Muscle layer of colon (tissue), 2 donors: ENCODE measurements around the gene NACC2.
"Not testable (repeated sequence)": the region's sequence is repeated elsewhere in the genome, so short reads cannot be mapped to it uniquely, and the experiment has no call there.

Source experiments
- H3K27ac ChIP-seq: one replicate; pipeline ENCODE4 v1.7.0; 2013; ENCODE audit warnings: low read depth, mild to moderate bottlenecking, low read length, moderate library complexity
- H3K27me3 ChIP-seq, 2 donors: one replicate each; pipeline ENCODE4 v1.7.0; 2013; ENCODE audit warnings: low read length in 2 of 2, mild to moderate bottlenecking in 2 of 2; ENCODE audit not compliant: insufficient read depth in 2 of 2, control insufficient read depth in 1 of 2
- H3K36me3 ChIP-seq: one replicate; pipeline ENCODE4 v1.7.0; 2013; ENCODE audit warnings: mild to moderate bottlenecking, low read length; ENCODE audit not compliant: insufficient read depth
- H3K4me1 ChIP-seq: one replicate; pipeline ENCODE4 v1.7.0; 2013; ENCODE audit warnings: mild to moderate bottlenecking, low read length; ENCODE audit not compliant: insufficient read depth
- H3K4me3 ChIP-seq, 2 donors: one replicate each; pipeline ENCODE4 v1.7.0; 2013; ENCODE audit warnings: low read length in 2 of 2, low read depth in 1 of 2, mild to moderate bottlenecking in 1 of 2, moderate library complexity in 1 of 2
- H3K9ac ChIP-seq: one replicate; pipeline ENCODE4 v1.7.0; 2013; ENCODE audit warnings: low read length
- H3K9me3 ChIP-seq: one replicate; pipeline ENCODE4 v1.7.0; 2013; ENCODE audit warnings: mild to moderate bottlenecking, low read length
- donor health status: abdominal sarcoma.
- donor health status: Adenocarcinoma of cecum.

Gene NACC2

DNA sequence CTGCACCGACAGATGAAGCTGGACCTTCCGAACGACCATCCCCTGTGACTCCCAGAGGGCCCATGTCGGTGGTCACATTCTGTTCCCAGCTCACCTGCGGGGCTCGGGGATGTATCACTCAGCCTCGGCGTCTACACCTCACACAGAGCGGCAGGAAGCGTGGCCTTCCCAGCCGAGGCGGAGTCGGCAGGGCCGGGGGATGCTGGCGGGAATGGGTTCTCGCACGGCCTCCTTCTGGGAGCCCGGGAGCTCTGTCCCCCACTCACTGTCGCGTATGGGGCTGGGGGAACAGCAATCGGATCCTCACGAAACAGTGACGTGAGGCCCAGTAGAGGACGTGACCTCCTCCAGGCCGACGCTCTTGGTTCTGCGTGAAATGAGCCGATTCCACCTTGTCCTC is 20.4 kb downstream of the NACC2 start:
- no peak overlapping the region for H3K9ac ChIP-seq
- peaks cover 36% of the 10 kb centered on the region for H3K4me1 ChIP-seq
- H3K27ac ChIP-seq, result no peak overlapping the region
- no peaks in the 10 kb centered on the region for H3K27me3 ChIP-seq
- H3K9me3 ChIP-seq, result no peaks in the 10 kb centered on the region
- no peaks in the 10 kb centered on the region for H3K36me3 ChIP-seq
- no peak overlapping the region for H3K4me3 ChIP-seq

DNA sequence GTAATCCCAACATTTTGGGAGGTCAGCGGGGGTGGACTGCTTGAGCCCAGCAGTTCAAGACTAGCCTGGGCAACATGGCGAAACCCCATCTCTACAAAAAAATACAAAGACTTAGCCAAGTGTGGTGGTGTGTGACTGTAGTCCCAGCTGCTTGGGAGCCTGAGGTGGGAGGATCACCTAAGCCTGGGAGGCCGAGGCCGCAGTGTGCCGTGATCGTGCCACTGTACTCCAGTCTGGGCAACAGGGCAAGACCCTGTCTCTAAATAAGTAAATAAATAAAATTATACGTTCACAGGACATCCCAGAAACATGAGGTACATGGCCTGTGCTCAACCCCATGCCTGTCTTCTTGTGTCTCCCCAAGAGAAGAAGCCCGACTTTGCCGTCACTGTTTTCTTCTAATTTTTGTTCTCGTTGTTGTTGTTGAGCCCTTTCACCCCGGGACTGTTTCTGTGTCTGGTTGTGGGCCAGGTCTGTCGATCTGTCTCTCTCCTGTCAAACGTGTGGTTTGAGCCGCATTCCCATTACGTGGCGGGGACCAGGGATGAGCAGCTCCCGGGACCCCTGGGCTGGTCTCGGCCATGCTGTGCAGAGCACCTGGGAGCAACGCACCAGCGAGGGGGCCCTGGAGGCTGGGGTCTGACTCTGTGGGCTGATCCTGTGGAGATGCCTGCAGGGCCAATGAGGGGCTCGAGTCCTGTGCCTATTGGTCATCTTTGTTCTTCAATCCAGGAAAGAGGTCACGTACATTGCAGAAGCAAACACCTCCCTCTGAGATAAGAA is 32.2 kb downstream of the NACC2 start:
- no peak overlapping the region for H3K4me3 ChIP-seq
- H3K36me3 ChIP-seq, result peaks cover 4% of the 10 kb centered on the region
- H3K4me1 ChIP-seq, result peaks cover 45% of the 10 kb centered on the region
- H3K27me3 ChIP-seq, result no peaks in the 10 kb centered on the region
- H3K9ac ChIP-seq, result no peak overlapping the region
- H3K9me3 ChIP-seq, result no peaks in the 10 kb centered on the region
- H3K27ac ChIP-seq, result no peak overlapping the region

GRCh38 chr9:136061916-136062315 is 33.2 kb downstream of the NACC2 start:
- H3K4me1 ChIP-seq, result peaks cover 52% of the 10 kb centered on the region
- H3K9me3 ChIP-seq, H3K9ac ChIP-seq, H3K27me3 ChIP-seq, H3K36me3 ChIP-seq, H3K4me3 ChIP-seq, H3K27ac ChIP-seq: not testable (repeated sequence)

DNA sequence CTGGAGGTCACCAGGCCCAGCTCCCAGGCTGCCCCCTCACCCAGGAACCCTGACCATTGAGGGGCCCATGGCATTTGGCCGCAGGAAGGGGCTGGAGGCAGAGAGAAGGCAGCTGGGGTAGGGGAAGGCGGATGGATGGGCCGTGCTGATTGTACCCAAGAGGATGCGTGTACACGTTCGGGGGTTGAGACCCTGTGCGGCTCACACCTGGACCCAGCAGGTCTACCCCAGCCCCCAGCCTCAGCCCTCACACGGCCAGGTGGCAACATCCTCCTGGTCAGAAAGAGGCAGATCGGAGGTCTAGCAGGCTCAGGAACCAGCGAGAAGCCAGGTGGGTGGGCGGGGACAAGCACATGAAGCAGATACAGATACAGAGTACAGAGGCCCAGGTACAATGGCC is 33.7 kb downstream of the NACC2 start:
- Histone ChIP-seq H3K9me3 (no peaks in the 10 kb centered on the region), H3K36me3 (peaks cover 4% of the 10 kb centered on the region), H3K27me3 (no peaks in the 10 kb centered on the region), H3K9ac (no peak overlapping the region), H3K27ac (no peak overlapping the region), H3K4me3 (no peak overlapping the region), H3K4me1 (peaks cover 57% of the 10 kb centered on the region)

DNA sequence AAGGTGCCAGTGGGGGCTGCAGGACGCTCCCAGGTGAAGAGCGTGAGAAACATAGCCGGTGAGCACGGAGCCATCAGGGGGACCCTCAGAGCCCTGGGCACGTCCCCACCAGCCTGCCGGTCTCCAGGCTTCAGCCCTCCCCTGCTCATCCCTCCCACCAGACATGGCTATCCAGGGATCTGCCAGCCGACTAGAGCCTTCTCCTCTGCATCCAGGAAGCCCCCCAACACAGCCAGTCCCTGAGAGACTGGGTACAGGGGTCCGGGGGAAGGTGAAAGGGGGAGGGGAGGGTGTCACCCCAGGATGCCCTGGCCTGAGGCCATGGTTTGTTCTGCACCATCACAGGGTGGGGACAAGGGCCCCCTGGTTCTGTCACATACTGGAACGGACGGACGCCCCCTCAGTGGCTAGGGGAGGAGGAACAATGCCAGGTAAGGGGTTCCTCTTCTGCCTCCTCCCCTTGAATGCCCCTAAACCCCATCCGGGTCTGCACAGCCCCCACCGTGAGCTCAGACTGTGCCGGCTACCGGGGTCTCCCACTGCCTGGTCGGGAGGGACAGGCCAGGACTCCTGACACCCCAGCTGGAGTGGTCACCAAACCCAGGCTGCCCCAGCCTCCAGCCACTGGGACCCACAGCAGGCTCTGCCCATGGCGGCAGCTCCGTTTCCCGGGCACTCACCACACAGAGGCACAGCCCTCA is 34.3 kb downstream of the NACC2 start:
- no peaks in the 10 kb centered on the region for H3K9me3 ChIP-seq
- no peak overlapping the region for H3K9ac ChIP-seq
- H3K27me3 ChIP-seq, result no peaks in the 10 kb centered on the region
- H3K4me1 ChIP-seq, result peaks cover 63% of the 10 kb centered on the region
- peaks cover 4% of the 10 kb centered on the region for H3K36me3 ChIP-seq
- no peak overlapping the region for H3K4me3 ChIP-seq
- no peak overlapping the region for H3K27ac ChIP-seq

GRCh38 chr9:136059851-136060670 is 35.0 kb downstream of the NACC2 start:
- Histone ChIP-seq H3K4me3 (no peak overlapping the region), H3K27ac (no peak overlapping the region), H3K4me1 (peaks cover 71% of the 10 kb centered on the region), H3K36me3 (peaks cover 4% of the 10 kb centered on the region), H3K27me3 (no peaks in the 10 kb centered on the region), H3K9me3 (no peaks in the 10 kb centered on the region), H3K9ac (no peak overlapping the region)

DNA sequence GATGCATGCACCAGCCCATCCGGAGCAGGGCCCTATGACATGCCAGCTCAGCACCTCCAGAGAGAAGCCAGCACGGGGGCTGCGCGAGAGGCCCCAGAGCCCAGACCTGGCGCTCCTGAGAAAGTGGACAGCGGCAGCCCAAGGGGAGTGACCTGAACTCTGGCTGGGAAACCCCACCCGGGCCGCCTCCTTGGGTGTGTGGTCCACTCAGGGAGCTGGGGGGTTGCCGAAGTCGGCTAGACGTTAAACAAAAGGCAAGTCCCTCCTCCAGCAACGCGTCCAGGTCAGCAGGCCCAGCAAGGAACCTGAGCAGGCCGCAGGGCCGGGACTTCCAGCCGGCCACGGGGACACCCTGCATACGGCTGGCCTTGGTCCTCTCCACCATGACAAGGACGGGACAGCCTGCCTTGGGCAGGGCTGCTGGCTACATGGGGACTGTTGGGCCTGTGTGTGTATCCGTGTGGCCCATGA is 35.7 kb downstream of the NACC2 start:
- no peaks in the 10 kb centered on the region for H3K9me3 ChIP-seq
- peaks cover 4% of the 10 kb centered on the region for H3K36me3 ChIP-seq
- no peaks in the 10 kb centered on the region for H3K27me3 ChIP-seq
- no peak overlapping the region for H3K9ac ChIP-seq
- no peak overlapping the region for H3K4me3 ChIP-seq
- no peak overlapping the region for H3K27ac ChIP-seq
- H3K4me1 ChIP-seq, result peaks cover 77% of the 10 kb centered on the region

GRCh38 chr9:136058801-136059302 is 36.2 kb downstream of the NACC2 start:
- Histone ChIP-seq H3K9ac (no peak overlapping the region), H3K36me3 (peaks cover 4% of the 10 kb centered on the region), H3K4me3 (no peak overlapping the region), H3K4me1 (peaks cover 82% of the 10 kb centered on the region), H3K27ac (no peak overlapping the region), H3K27me3 (no peaks in the 10 kb centered on the region), H3K9me3 (no peaks in the 10 kb centered on the region)

GRCh38 chr9:136058084-136058483 is 37.0 kb downstream of the NACC2 start:
- H3K4me1 ChIP-seq, result peaks cover 90% of the 10 kb centered on the region
- no peak overlapping the region for H3K27ac ChIP-seq
- H3K4me3 ChIP-seq, result no peak overlapping the region
- no peaks in the 10 kb centered on the region for H3K27me3 ChIP-seq
- peaks cover 4% of the 10 kb centered on the region for H3K36me3 ChIP-seq
- no peaks in the 10 kb centered on the region for H3K9me3 ChIP-seq
- H3K9ac ChIP-seq, result no peak overlapping the region

- no peak overlapping the region for H3K9ac ChIP-seq
- H3K9me3 ChIP-seq, result no peaks in the 10 kb centered on the region
- H3K4me3 ChIP-seq, result no peak overlapping the region
- H3K4me1 ChIP-seq, result peaks cover 90% of the 10 kb centered on the region
- H3K27ac ChIP-seq, result no peak overlapping the region
- no peaks in the 10 kb centered on the region for H3K27me3 ChIP-seq
- H3K36me3 ChIP-seq, result peaks cover 4% of the 10 kb centered on the region
Observed at GRCh38 chr9:136057236-136058081, 37.6 kb downstream of the NACC2 start.
